Measurements from ENCODE around the gene SULT2B1. TPM values are rescaled to one million over a fixed set of nuclear protein-coding genes. Genes with fewer than 3 reads are reported as not detected.

SULT2B1 gene
- total RNA-seq, 2 experiments from 2014 or later = not detected

DNA sequence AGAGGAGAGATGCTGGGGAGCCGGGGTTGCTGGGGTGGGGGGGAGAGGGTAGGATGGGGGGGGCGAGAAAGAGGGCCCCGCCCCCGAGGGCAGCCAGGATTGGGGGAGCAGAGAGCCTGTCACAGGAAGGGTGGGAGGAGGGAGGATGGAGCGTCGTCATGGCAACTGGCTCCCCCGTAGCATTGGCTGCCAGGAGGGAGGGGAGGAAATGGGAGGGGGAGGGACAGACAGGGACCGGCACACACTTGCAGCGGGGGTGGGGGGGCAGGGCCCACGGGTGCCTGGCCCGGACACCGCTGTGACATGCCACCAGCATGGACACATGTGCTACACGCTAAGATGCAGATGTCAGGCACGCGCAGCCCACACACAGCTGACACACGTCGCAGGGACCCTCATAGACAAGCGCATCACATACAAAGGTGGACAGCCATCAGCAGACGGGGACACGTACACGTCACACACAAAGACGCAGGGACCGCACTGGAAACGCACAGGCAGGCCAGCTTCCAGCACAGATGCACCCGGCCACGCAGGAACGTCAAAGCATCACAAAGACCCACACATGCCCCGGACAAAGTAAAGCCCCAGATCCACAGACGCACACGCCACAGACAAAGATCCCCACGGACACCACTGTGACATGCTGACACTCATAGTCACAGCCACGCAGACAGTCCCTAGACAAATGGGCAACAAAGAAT is 40.0 kb upstream of the SULT2B1 start, which contains the start of gene LMTK3:
Gene LMTK3 (minus strand): TSS at position 36 of the 704 bp plus-strand sequence. CDS start 259 bp downstream, outside the sequence.
- H3K27ac ChIP-seq (ENCODE audit: low read depth, low read length, poor library complexity, severe bottlenecking) = peak within 1 kb of the TSS; percentile 4
- peaks cover 33% of the 10 kb centered on the region for H3K4me1 ChIP-seq (ENCODE audit: insufficient read depth, low read length, poor library complexity, severe bottlenecking)
- H3K4me2 ChIP-seq (ENCODE audit: low read length) = peak within 1 kb of the TSS; percentile 82
- ChIA-PET CTCF (ENCODE audit: unreplicated experiment) (no interaction called here), POLR2A (no interaction called here)
- H3K9me2 ChIP-seq (ENCODE audit: insufficient read depth, low read length) = no peaks in the 10 kb centered on the region
- no peaks in the 10 kb centered on the region for H3K79me2 ChIP-seq (ENCODE audit: insufficient read depth, low read depth, low read length)
- intact Hi-C loops (cut with micrococcal nuclease; ENCODE audit: unreplicated experiment) = no loop called here
- H3K9me3 ChIP-seq (ENCODE audit: low read length) = no peaks in the 10 kb centered on the region
- no peaks in the 10 kb centered on the region for H3K36me3 ChIP-seq (ENCODE audit: insufficient read depth, low read length)
- H4K20me1 ChIP-seq (ENCODE audit: insufficient read depth, low read length) = no peaks in the 10 kb centered on the region
- peak within 1 kb of the TSS; percentile 96; the same call in 1 of the 2 replicates for H2AFZ ChIP-seq (ENCODE audit: low read length)
- H3K4me3 ChIP-seq (ENCODE audit: low read depth, low read length, poor library complexity, severe bottlenecking) = peak within 1 kb of the TSS; percentile 79
- BruUV-seq (replicated peaks) = no TSS peak
- TF ChIP-seq, protein P1, sequence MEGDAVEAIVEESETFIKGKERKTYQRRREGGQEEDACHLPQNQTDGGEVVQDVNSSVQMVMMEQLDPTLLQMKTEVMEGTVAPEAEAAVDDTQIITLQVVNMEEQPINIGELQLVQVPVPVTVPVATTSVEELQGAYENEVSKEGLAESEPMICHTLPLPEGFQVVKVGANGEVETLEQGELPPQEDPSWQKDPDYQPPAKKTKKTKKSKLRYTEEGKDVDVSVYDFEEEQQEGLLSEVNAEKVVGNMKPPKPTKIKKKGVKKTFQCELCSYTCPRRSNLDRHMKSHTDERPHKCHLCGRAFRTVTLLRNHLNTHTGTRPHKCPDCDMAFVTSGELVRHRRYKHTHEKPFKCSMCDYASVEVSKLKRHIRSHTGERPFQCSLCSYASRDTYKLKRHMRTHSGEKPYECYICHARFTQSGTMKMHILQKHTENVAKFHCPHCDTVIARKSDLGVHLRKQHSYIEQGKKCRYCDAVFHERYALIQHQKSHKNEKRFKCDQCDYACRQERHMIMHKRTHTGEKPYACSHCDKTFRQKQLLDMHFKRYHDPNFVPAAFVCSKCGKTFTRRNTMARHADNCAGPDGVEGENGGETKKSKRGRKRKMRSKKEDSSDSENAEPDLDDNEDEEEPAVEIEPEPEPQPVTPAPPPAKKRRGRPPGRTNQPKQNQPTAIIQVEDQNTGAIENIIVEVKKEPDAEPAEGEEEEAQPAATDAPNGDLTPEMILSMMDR (conservative IDR thresholded peaks at IDR 0.05; ENCODE audit: low read length) = no peak
- no peak for TF ChIP-seq EZH2phosphoT487 (IDR thresholded peaks at IDR 0.05; ENCODE audit: borderline replicate concordance, low read depth, low read length)
- DNase-seq (ENCODE audit: low spot score) = peak; percentile 89

DNA sequence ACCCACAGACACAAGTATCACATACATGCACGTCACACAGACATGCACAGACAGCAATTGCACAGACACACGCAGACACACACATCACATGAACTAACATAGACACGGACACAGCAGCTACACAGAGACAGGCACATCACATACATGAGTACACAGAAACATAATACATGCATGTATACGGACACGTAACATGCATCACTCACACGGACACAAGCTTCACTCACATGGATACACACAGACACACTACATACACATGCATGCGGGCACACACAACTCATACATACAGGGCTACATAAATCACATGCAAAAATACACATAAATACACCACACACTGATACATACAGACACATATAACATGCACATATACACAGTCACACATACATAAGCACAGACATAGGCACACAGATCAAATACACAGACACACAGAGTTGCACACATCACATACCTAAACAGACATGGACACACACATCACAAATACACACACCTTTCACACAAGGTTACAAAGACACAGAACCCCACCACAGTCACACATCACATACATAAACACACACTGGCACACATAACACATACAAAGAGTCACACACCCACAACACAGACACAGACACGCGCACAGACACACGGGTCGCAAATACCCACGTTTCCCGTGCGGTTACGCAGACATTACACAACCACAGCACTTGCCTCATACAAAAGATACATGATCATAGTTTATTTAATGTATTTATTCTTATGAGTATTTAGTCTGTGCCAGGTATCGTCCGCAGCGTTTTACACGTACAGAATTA is 39.3 kb upstream of the SULT2B1 start:
- no peak for DNase-seq (ENCODE audit: low spot score)
- Histone ChIP-seq H3K79me2 (ENCODE audit: insufficient read depth, low read depth, low read length) (no peaks in the 10 kb centered on the region), H3K9me3 (ENCODE audit: low read length) (no peaks in the 10 kb centered on the region), H3K4me3 (ENCODE audit: low read depth, low read length, poor library complexity, severe bottlenecking) (peak overlapping the region; percentile 79), H3K4me2 (ENCODE audit: low read length) (peak overlapping the region; percentile 82), H3K27ac (ENCODE audit: low read depth, low read length, poor library complexity, severe bottlenecking) (peak overlapping the region; percentile 68), H3K4me1 (ENCODE audit: insufficient read depth, low read length, poor library complexity, severe bottlenecking) (peaks cover 33% of the 10 kb centered on the region), H2AFZ (ENCODE audit: low read length) (peak overlapping the region; percentile 96; the same call in 1 of the 2 replicates), H4K20me1 (ENCODE audit: insufficient read depth, low read length) (no peaks in the 10 kb centered on the region), H3K36me3 (ENCODE audit: insufficient read depth, low read length) (no peaks in the 10 kb centered on the region), H3K9me2 (ENCODE audit: insufficient read depth, low read length) (no peaks in the 10 kb centered on the region)
- CTCF ChIA-PET (ENCODE audit: unreplicated experiment) = no interaction called here
- no TSS peak for BruUV-seq (replicated peaks)
- POLR2A ChIA-PET = no interaction called here
- intact Hi-C loops (cut with micrococcal nuclease; ENCODE audit: unreplicated experiment) = no loop called here
- TF ChIP-seq EZH2phosphoT487 (IDR thresholded peaks at IDR 0.05; ENCODE audit: borderline replicate concordance, low read depth, low read length) = no peak
- TF ChIP-seq, protein P1 (conservative IDR thresholded peaks at IDR 0.05; ENCODE audit: low read length) = no peak
